OCI-LY1 (cell line): ENCODE results near the gene OLA1.
A peak's percentile ranks its signal among the peaks of the same experiment; 100 is the strongest.

ENCODE experiments used
- H2AFZ ChIP-seq: fragments of 200-600 bp; sonication (generic), shearing (Covaris generic); 2 replicates; pipeline ENCODE4 v1.6.0; 2014; ENCODE audit warnings: antibody characterized with exemption, mild to moderate bottlenecking, low read length
- H3F3A ChIP-seq: fragments of 200-600 bp; sonication (generic), shearing (Covaris generic); 2 replicates; pipeline ENCODE4 v1.6.0; 2014; ENCODE audit warnings: mild to moderate bottlenecking, antibody characterized with exemption, low read length, moderate library complexity; ENCODE audit not compliant: insufficient read depth
- H3K27ac ChIP-seq: fragments of 200-600 bp; sonication (generic); 2 replicates; pipeline ENCODE4 v1.5.1; 2014; ENCODE audit warnings: low read length, mixed run types, mild to moderate bottlenecking, low read depth; ENCODE audit not compliant: poor library complexity, severe bottlenecking
- H3K27me3 ChIP-seq: fragments of 200-600 bp; sonication (generic); 2 replicates; pipeline ENCODE4 v1.6.0; 2014; ENCODE audit warnings: antibody characterized with exemption, mild to moderate bottlenecking, low read length, moderate library complexity; ENCODE audit not compliant: insufficient read depth
- H3K36me3 ChIP-seq: fragments of 200-600 bp; sonication (generic); 2 replicates; pipeline ENCODE4 v1.6.1; 2014; ENCODE audit warnings: mild to moderate bottlenecking, antibody characterized with exemption, low read length, moderate library complexity, mixed read lengths; ENCODE audit not compliant: insufficient read depth
- H3K4me1 ChIP-seq: fragments of 200-600 bp; sonication (generic); 2 replicates; pipeline ENCODE4 v1.5.1; 2014; ENCODE audit warnings: mild to moderate bottlenecking, low read length, moderate library complexity; ENCODE audit not compliant: insufficient read depth, severe bottlenecking
- H3K4me2 ChIP-seq: fragments of 200-600 bp; sonication (generic), shearing (Covaris generic); 2 replicates; pipeline ENCODE4 v1.6.1; 2014; ENCODE audit warnings: low read length
- H3K4me3 ChIP-seq: fragments of 200-600 bp; sonication (generic); 2 replicates; pipeline ENCODE4 v1.5.1; 2014; ENCODE audit warnings: low read length, low read depth, mild to moderate bottlenecking, mixed read lengths; ENCODE audit not compliant: poor library complexity, severe bottlenecking
- H3K79me2 ChIP-seq: fragments of 200-600 bp; shearing (Covaris generic); 2 replicates; pipeline ENCODE4 v1.6.1; 2016; ENCODE audit warnings: mixed run types, low read length, mixed read lengths; ENCODE audit not compliant: insufficient read depth
- H3K9ac ChIP-seq: fragments of 200-600 bp; sonication (generic), shearing (Covaris generic); 2 replicates; pipeline ENCODE4 v1.6.1; 2014; ENCODE audit warnings: mild to moderate bottlenecking, low read length, mixed read lengths
- H3K9me2 ChIP-seq: fragments of 200-600 bp; sonication (generic), shearing (Covaris generic); 2 replicates; pipeline ENCODE4 v1.6.1; 2014; ENCODE audit warnings: low read depth, mild to moderate bottlenecking, low read length, mixed read lengths
- H3K9me3 ChIP-seq: fragments of 200-600 bp; shearing (Covaris generic); 2 replicates; pipeline ENCODE4 v1.6.1; 2014; ENCODE audit warnings: low read length, mixed read lengths
- H4K20me1 ChIP-seq: fragments of 200-600 bp; sonication (generic), shearing (Covaris generic); 2 replicates; pipeline ENCODE4 v1.6.0; 2016; ENCODE audit warnings: mild to moderate bottlenecking, low read length; ENCODE audit not compliant: insufficient read depth
- EZH2 ChIP-seq: fragments of 200-600 bp; sonication (generic), shearing (Covaris generic); IDR thresholded peaks from 2 replicates; pipeline ENCODE4 v1.8.0; 2017; ENCODE audit warnings: borderline replicate concordance, mixed run types, mild to moderate bottlenecking, antibody characterized with exemption, low read length, moderate library complexity, mixed read lengths
- TF ChIP-seq, protein P1 (sequence below): fragments of 200-600 bp; sonication (generic), shearing (Covaris generic); IDR thresholded peaks from 2 replicates; pipeline ENCODE4 v1.5.1; 2017; ENCODE audit warnings: mild to moderate bottlenecking, antibody characterized with exemption, low read length, moderate library complexity, mixed read lengths

Gene OLA1

DNA sequence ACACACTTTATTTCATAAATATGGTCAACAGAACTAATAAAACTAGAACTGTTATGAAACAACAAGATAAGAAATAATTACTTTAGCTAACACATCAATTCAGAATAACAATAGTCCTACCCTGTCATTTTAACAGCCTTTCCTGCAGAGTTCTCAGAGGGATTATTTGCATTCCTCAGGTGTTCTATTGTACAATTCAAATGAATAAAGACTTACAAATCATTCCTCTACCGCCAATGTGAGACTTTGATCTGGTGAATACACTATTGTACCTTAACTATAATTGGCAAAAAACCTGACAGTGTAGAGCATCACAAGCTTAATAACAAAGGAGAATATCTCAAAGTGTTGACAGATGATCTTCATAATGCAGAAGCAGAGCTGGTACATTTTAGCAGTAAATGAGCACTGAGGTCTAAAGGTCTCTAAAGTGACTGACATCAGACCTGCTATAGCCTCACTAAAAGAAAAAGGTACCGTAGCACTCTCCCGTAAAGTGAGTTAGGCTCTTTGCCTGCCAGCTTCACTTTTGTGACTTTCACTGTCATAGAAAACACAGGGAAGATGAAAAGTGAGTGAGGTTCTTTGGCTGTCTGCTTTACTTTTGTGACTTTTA is 164.4 kb downstream of the OLA1 start:
- Histone ChIP-seq H3K27ac (no peak overlapping the region), H3K4me3 (no peak overlapping the region), H3K4me2 (no peak overlapping the region), H3K9ac (no peak overlapping the region), H2AFZ (no peak overlapping the region), H3K27me3 (no peaks in the 10 kb centered on the region), H3K4me1 (no peaks in the 10 kb centered on the region), H3K36me3 (no peaks in the 10 kb centered on the region), H4K20me1 (no peaks in the 10 kb centered on the region), H3K9me3 (no peaks in the 10 kb centered on the region), H3K9me2 (no peaks in the 10 kb centered on the region), H3K79me2 (no peaks in the 10 kb centered on the region), H3F3A (no peaks in the 10 kb centered on the region)
- TF ChIP-seq, protein P1, sequence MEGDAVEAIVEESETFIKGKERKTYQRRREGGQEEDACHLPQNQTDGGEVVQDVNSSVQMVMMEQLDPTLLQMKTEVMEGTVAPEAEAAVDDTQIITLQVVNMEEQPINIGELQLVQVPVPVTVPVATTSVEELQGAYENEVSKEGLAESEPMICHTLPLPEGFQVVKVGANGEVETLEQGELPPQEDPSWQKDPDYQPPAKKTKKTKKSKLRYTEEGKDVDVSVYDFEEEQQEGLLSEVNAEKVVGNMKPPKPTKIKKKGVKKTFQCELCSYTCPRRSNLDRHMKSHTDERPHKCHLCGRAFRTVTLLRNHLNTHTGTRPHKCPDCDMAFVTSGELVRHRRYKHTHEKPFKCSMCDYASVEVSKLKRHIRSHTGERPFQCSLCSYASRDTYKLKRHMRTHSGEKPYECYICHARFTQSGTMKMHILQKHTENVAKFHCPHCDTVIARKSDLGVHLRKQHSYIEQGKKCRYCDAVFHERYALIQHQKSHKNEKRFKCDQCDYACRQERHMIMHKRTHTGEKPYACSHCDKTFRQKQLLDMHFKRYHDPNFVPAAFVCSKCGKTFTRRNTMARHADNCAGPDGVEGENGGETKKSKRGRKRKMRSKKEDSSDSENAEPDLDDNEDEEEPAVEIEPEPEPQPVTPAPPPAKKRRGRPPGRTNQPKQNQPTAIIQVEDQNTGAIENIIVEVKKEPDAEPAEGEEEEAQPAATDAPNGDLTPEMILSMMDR: no peak
- no peak for TF ChIP-seq EZH2

- no peaks in the 10 kb centered on the region for H3K9me2 ChIP-seq
- H3K4me2 ChIP-seq: no peak overlapping the region
- H3K9ac ChIP-seq: no peak overlapping the region
- H3K9me3 ChIP-seq: no peaks in the 10 kb centered on the region
- H2AFZ ChIP-seq: no peak overlapping the region
- H3F3A ChIP-seq: no peaks in the 10 kb centered on the region
- no peaks in the 10 kb centered on the region for H3K4me1 ChIP-seq
- TF ChIP-seq, protein P1: no peak
- no peak for TF ChIP-seq EZH2
- H3K27me3 ChIP-seq: no peaks in the 10 kb centered on the region
- no peak overlapping the region for H3K4me3 ChIP-seq
- H3K36me3 ChIP-seq: peaks cover 6% of the 10 kb centered on the region; the same call in 1 of the 2 replicates
- no peaks in the 10 kb centered on the region for H4K20me1 ChIP-seq
- H3K27ac ChIP-seq: no peak overlapping the region
- H3K79me2 ChIP-seq: no peaks in the 10 kb centered on the region
Measured at GRCh38 chr2:174080672-174081121, 167.6 kb downstream of the OLA1 start.

GRCh38 chr2:174078275-174078674 is 170.1 kb downstream of the OLA1 start:
- Histone ChIP-seq H3F3A (no peaks in the 10 kb centered on the region), H3K9me3 (no peaks in the 10 kb centered on the region), H3K4me2 (no peak overlapping the region), H3K9me2 (no peaks in the 10 kb centered on the region), H2AFZ (no peak overlapping the region), H4K20me1 (no peaks in the 10 kb centered on the region), H3K4me1 (no peaks in the 10 kb centered on the region), H3K36me3 (peaks cover 19% of the 10 kb centered on the region), H3K79me2 (no peaks in the 10 kb centered on the region), H3K9ac (no peak overlapping the region), H3K27ac (no peak overlapping the region), H3K4me3 (no peak overlapping the region), H3K27me3 (no peaks in the 10 kb centered on the region)
- TF ChIP-seq EZH2: no peak
- TF ChIP-seq, protein P1: peak; percentile 47
